HG03196 (cell line): ENCODE data around the gene TNIP2.
"Not testable (repeated sequence)": the region's sequence is repeated elsewhere in the genome, so short reads cannot be mapped to it uniquely, and the experiment has no call there.

Experiments used
- ATAC-seq: cut with Tn5 transposase; IDR thresholded peaks from one replicate; pipeline ENCODE4 v1.9.1; 2021; ENCODE audit not compliant: unreplicated experiment

TNIP2 gene

GRCh38 chr4:2793586-2794485, 37.7 kb upstream of the TNIP2 start:
- ATAC-seq, result no peak

DNA sequence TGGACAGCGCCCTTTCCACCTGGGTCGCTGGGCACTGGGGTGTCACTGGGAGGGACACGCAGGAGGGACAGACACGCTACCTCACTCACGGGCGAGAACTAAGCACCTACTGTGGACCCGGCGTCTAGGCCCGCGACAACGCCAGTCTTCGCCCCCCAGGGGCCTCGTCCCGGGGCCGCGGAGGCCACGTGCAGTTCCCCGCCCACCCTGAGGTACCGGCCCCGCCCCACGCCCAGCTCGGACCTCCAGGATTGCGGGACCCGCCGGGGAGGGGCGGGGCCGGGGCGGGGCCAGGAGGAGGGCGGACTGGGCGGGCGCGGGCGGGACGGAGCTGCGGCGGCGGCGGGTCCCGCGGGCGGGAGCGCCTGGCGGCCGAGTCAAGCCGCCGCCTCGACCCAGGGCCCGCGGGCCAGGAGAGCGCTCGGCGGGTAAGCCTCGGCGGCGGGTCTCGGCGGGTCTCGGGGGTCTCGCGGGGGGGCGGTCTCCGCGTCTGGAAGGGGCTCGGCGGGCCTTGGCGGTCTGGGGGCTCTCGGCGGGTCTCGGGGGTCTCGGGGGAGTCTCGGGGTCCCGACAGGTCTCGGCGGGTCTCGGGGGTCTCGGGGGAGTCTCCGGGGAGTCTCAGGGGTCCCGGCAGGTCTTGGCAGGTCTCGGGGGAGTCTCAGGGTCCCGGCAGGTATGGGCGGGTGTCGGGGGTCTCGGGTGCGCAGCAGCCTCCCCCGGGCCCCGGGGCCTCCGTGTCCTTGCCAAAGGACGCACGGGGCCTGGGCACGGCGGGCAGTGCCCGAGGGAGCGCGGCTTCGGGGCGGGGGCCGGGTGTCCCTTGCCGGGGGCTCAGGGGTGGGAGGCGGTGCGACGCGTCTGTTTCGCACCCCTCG, 36.8 kb upstream of the TNIP2 start, which contains the start of gene SH3BP2:
TSS of gene SH3BP2 (plus strand) at position 375 of the 875 bp plus-strand sequence. CDS start 27,533 bp downstream, outside the sequence.
- no peak for ATAC-seq

DNA sequence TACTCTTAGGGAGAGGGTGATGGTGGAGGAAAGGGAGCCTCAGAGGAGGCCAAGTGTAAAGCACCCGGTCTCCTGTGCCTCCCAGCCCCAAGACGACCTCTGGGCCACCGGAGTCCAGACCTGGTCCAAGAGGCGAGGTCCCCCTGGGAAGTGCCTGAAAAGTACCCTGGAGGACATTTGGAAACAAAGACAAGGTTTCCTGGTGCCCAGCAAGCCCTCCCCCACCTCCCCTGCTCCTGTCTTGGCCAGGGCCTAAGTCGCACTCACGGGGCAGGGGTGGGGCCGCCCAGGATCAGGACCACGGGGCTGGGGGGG, 36.2 kb upstream of the TNIP2 start:
- no peak for ATAC-seq

DNA sequence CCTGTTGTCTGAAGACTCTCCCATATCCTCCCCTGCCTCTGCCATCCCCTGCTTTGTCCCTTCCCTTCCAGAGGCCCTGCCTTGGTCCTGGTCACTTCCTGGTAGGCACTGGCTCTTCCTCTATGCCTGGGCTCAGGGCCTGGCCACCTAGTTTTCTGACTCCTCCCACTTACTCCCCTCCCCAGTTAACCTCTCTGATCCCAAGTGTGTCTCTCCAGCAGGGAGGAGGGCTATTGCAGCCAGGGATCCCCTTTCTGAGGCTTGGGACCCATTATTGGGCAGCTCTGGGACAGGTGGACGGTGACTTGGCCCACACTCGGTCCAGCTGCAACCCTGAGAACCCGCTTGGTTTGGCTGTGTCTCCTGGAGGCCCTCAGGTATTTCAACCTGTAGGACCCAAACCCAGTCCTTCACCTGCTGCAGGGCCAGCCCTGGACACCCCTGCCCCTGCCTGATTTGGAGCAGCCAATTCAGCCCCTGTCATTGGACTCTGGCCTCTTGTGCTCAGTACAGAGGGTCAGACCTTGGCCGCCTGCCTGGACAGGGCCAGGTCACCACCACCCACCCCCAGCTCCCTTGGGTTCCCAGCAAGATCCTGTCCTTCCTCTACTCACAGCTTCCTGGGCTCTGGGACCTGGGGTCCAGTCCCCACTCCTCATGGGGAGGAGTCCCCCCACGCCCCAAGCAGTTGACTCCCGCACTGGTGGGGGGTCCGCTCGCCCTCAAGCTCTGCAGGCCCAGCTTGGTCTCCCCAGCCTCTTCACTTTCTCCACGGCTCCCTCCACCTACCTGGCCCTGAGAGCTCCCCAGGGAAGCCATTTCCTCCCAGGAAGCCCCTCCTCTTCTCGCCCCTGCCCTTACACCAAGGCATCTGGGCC, 35.6 kb upstream of the TNIP2 start:
- no peak for ATAC-seq

- no peak for ATAC-seq
Measured at GRCh38 chr4:2790583-2791517, 34.7 kb upstream of the TNIP2 start.

- no peak for ATAC-seq
Measured at GRCh38 chr4:2789793-2790582, 33.9 kb upstream of the TNIP2 start.

DNA sequence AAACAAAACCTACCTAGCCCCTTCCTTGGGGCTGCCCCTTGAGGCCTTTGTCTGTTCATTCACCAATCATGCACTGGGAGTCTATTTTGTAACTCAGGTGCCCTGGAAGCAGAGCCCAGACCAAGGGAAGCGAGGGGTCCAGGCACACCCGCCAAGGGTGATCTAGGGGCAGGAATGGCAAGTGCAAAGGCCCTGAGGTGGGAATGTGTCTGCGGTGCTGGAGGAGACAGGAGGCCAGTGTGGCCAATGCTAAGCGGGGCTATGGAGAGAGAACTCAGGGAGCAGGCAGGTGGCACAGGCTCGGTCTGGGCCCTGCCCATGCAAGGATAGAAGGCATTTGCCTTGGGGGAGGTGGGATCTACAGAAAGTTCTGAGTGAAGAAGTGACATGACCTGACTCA, 33.2 kb upstream of the TNIP2 start:
- no peak for ATAC-seq

DNA sequence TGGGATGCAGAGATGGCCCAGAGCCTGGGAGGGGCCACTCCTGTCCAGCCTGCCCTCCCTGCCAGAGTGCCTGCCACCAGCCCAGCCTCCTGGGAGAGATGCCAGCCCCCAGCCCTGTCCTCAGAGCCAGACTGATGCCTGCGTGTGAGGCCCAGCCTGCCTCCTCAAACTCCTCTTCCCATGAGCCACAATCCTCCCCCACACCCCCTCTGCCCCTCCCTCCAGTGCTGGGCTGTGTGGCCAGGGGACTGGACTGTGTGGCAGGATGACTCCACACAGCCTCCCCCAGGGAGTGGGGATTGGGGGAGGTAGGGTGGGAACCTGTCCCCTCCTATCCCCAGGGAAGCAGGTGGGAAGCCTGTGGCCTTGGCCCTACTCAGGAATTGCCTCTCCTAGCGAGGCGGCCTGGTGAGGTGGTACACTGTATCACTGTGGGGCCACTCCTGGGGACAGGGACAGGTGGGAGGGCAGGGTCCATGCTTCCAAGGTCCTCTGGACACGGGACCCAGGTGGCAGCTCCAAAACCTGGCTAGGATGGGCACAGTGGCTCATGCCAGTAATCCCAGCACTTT, 32.5 kb upstream of the TNIP2 start:
- no peak for ATAC-seq

GRCh38 chr4:2788101-2788500, 32.0 kb upstream of the TNIP2 start:
- no peak for ATAC-seq

DNA sequence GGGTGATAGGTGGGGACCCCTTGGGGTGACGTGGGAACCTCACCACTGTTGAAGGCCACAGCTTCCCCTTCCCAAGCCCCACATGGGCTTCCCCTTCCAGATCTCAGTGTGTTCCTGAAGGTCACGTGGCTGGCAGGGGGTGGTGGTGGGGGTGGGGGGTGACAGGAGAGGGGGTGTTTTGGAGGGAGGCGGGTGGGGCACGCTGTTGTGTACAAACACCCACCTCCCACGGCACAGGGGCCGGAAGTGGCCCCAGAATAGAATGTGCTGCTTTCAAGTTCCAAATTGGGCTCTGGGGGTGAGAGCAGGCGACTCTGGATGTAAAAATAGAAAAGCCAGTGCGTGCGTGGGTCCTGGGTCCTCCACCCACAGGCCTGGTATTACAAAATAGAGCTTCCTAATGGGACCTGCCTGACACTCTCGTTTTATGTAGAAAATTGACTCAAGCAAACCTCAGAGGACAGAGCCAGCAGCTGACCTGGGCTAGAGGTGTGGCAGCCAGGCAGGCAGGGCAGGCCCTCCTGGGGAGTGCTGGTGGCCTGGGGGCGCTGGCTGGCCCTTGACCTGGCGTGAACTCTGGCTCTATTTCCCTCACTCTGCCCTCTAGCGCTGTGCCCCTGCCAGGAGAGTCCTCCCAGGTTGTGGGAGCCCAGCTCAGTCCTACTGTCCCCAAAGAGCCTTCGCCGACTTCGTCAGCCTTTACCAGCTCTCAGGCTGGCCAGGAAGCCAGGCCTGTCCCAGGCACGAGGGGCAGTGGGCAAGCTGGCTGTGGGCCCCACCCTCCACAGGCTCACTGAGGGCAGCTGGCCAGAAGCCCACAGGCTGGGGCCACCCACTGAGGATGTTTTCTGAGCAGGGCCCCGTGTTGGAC, 31.3 kb upstream of the TNIP2 start:
- ATAC-seq, result peak; percentile 56

DNA sequence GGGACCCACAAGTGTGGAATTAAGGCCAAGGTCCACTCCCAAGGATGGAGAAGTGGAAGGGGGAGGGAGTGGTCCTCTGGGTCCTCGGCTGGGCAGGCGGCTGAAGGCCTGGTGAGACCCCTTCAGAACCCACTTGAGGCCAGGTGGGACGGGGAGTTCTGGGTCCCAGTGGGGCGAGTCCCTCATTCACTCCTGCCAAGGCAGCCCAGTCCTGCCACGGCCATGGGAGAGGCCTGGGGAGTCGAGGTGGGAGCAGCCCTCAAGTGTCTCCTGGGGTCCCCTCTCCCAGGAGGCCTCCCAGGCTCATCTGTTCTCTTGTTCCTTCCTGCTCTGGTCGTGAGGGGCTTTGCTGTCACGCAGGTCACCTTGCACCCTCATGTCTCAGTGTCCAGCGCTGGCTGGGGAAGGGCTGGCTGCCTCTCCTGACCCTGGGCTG, 30.7 kb upstream of the TNIP2 start:
- ATAC-seq, result peak; percentile 10

DNA sequence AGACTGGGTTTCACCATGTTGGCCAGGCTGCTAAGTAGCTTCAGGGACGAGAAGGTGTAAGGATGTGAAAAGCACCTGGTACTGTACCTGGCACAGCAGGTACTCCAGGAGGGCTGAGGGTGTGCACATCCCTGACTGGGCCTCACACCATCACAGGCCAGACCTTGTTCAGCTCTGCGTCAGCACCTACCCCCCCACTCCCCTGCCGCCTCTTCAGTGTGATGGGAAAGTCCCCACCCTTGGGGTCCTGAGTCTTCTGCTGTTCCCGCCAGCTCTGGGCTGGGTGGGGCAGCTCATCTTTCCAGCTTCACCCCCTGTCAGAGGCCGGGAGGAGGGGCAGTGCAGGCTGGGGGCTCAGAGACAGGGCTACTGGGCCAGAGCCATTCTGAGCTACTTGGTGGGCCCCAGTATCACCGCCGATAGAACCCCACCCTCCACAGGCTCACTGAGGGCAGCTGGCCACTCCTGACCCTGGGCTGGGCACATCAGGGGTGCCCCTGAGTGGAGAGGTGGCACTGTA, 30.1 kb upstream of the TNIP2 start:
- ATAC-seq, result no peak

- no peak for ATAC-seq
Measured at GRCh38 chr4:2785613-2786012, 29.5 kb upstream of the TNIP2 start.

- ATAC-seq, result no peak
Measured at GRCh38 chr4:2783790-2784189, 27.7 kb upstream of the TNIP2 start.

DNA sequence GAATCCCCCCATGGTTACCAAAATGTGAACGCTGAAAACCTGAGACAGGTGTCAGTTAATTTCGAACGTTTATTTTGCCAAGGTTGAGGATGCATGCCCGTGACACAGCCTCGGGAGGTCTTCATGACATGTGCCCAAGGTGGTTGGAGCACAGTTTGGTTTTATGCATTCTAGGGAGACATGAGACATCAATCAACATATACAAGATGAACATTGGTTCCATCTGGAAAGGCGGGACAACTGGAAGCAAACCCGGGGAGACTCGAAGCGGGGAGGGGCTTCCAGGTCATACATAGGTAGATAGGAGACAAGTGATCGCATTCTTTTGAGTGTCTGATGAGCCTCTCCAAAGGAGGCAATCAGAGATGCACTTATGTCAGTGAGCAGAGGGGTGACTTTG, 25.8 kb upstream of the TNIP2 start:
- no peak for ATAC-seq

GRCh38 chr4:2780643-2781042, 24.5 kb upstream of the TNIP2 start:
- ATAC-seq, result not testable (repeated sequence)

DNA sequence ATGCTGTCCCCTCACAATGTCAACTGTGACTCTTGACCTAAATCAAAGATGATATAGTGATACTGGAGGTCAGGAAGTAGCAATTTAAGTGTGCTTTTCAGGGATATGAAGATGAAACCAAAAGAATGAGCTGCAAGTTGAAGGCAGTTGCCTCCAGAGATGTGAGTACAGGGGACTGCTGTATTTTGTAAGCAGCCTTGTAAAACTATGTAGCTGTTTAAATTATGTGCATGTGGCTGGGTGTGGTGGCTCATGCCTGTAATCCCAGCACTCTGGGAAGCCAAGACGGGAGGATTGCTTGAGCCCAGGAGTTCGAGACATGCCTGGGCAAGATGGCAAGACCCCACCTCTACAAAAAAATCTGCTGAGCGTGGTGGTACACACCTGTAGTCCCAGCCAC, 15.1 kb upstream of the TNIP2 start:
- ATAC-seq, result no peak

DNA sequence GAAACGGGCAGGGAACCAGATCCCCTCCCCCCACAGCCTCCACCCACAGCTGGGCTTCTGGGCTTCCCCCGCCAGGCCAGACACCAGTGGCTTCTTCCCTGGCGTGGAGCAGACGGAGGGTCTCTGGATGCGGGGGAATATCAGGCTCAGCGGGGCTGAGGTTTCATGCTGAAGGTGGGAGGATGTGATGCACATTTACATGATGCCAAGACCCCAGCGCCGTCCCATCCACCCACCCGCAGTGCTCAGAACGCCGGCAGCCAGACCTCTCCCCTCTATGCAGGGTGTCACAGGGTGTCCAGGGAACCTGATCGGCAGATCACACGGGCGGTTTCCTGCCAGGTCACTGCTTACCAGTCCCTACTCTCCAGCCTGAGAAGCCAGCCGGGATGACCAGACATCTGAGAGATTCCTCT, 12.8 kb upstream of the TNIP2 start:
- ATAC-seq, result no peak
